Colonic mucosa (tissue), 4 donors: ENCODE data around the gene SLC35F5. TPM values are rescaled to one million over a fixed set of nuclear protein-coding genes. Genes with fewer than 3 reads are reported as not detected.
A peak's percentile ranks its signal among the peaks of the same experiment; 100 is the strongest.
"Not testable (repeated sequence)": the region's sequence is repeated elsewhere in the genome, so short reads cannot be mapped to it uniquely, and the experiment has no call there.

Experiments
- DNase-seq: peaks from one replicate; pipeline ENCODE4 v3.0.0-alpha.2; 2020
- H3K27ac ChIP-seq: fragments of 200-600 bp; one replicate; pipeline ENCODE4 v1.8.0; 2021
- H3K27me3 ChIP-seq: fragments of 200-600 bp; one replicate; pipeline ENCODE4 v1.8.0; 2021
- H3K36me3 ChIP-seq: fragments of 200-600 bp; one replicate; pipeline ENCODE4 v1.8.0; 2021
- H3K4me1 ChIP-seq: fragments of 200-600 bp; one replicate; pipeline ENCODE4 v1.8.0; 2021; ENCODE audit warnings: mild to moderate bottlenecking
- H3K4me3 ChIP-seq: fragments of 200-600 bp; one replicate; pipeline ENCODE4 v1.8.0; 2021
- H3K9ac ChIP-seq, 2 donors: one replicate each; pipeline ENCODE4 v1.7.0; 2013; ENCODE audit warnings: control low read depth in 2 of 2, low read depth in 2 of 2, low read length in 2 of 2
- H3K9me3 ChIP-seq: fragments of 200-600 bp; one replicate; pipeline ENCODE4 v1.8.0; 2021
- CTCF ChIP-seq: fragments of 200-600 bp; IDR thresholded peaks from one replicate; pipeline ENCODE4 v1.8.0; 2022; ENCODE audit warnings: antibody characterized with exemption, mild to moderate bottlenecking
- intact Hi-C: fragments of 100-400 bp; cut with DNase I; formaldehyde crosslinking; loops from one replicate; pipeline ENCODE4 v1.14.1; 2022
- total RNA-seq, 2 donors: library from RNA; stranded (reverse); fragmentation: NEBNext Ultra II Directional in 1 of 2; extraction: Animal tissue kit (Norgen Biotek cat#: 25700) in 1 of 2; gene quantifications; one replicate each; pipeline ENCODE4 v1.2.1, GENCODE V29; 2021
- donor health status: healthy.
- donor health status: DM: no; HTN: no; CAD: no.
- donor health status: DM: no; HTN: no; CAD: no.

The SLC35F5 gene
- total RNA-seq, 2 donors from 2014 or later, result 85.1 to 121 TPM

DNA sequence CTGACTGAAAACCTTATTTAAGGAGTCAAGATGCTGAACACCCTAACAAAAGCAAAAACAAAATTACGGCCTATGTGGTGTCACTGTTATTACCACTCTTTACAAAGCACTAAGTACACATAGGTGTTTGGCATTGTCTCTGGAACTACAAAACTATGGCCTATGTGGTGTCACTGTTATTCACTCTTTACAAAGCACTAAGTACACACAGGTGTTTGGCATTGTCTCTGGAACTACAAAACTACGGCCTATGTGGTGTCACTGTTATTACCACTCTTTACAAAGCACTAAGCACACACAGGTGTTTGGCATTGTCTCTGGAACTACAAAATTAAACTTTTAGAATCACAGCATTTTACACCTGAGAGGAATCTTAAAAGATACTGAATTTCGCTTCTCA is 47.4 kb downstream of the SLC35F5 start:
- no peak for DNase-seq
- no peak for TF ChIP-seq CTCF
- Histone ChIP-seq H3K4me3 (no peak overlapping the region), H3K4me1 (no peaks in the 10 kb centered on the region), H3K27me3 (no peaks in the 10 kb centered on the region), H3K36me3 (no peaks in the 10 kb centered on the region), H3K9me3 (no peaks in the 10 kb centered on the region), H3K9ac (no peak overlapping the region), H3K27ac (peak overlapping the region; percentile 4)
- intact Hi-C loops, result no loop called here

DNA sequence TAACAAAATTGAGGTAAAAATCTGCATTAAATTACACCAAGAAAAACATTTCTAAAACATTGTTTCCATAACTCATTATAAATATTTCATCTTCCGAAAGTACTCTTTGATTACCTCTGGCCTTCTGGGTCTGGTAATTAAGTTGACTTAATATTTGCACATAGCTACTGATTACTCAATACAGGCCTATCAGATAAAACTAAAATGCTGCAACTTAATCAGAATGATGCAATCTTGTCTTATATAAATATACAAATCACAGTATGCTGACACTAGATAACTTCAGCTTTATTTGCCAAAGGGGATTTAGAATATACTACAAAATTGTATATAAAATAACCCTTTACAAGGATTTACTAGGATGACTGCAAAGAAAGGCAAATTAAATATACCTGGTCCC is 49.3 kb downstream of the SLC35F5 start:
- TF ChIP-seq CTCF, result no peak
- Histone ChIP-seq H3K27me3 (no peaks in the 10 kb centered on the region), H3K4me3 (no peak overlapping the region), H3K36me3 (no peaks in the 10 kb centered on the region), H3K27ac (no peak overlapping the region), H3K9ac (no peak overlapping the region), H3K4me1 (no peaks in the 10 kb centered on the region), H3K9me3 (no peaks in the 10 kb centered on the region)
- no peak for DNase-seq
- intact Hi-C loops, result no loop called here

DNA sequence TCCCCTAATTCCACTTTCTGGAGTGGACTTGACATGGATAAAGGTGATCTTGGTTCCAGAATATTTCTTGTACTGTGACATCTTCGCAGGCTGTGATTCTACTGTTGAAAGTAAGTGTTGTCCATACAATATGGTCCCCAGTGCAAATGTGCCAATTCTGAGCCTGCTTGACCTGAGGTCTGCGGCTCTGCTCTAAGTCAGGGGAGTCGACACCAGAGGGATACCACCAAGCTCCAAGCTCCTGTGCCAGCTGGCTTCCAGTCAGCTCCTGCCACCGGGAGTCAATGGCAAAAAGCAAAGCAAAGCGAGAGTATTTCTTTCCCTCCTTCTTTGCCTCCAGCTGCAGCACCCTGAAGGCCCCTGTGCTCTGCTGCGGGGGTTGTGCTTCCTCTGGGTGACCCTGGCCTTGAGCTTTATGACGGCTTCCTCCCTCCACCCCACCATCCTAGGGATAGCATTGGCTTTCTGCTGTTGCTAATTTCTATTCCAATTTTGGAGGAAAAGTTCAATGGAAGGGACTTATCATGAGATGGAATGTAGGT is 50.4 kb downstream of the SLC35F5 start:
- TF ChIP-seq CTCF, result no peak
- Histone ChIP-seq H3K4me3 (no peak overlapping the region), H3K9me3 (no peaks in the 10 kb centered on the region), H3K36me3 (no peaks in the 10 kb centered on the region), H3K27me3 (no peaks in the 10 kb centered on the region), H3K4me1 (no peaks in the 10 kb centered on the region), H3K27ac (no peak overlapping the region), H3K9ac (no peak overlapping the region)
- DNase-seq, result no peak
- intact Hi-C loops, result no loop called here

- H3K9me3 ChIP-seq, intact Hi-C loops, H3K36me3 ChIP-seq, H3K27me3 ChIP-seq, H3K9ac ChIP-seq, DNase-seq, H3K4me1 ChIP-seq: not testable (repeated sequence)
- H3K27ac ChIP-seq, result peak overlapping the region; percentile 67
- peak overlapping the region; percentile 23 for H3K4me3 ChIP-seq
Observed at GRCh38 chr2:113704300-113704993, 52.0 kb downstream of the SLC35F5 start.

- Histone ChIP-seq H3K4me1 (no peaks in the 10 kb centered on the region), H3K4me3 (peak overlapping the region; percentile 23), H3K9me3 (no peaks in the 10 kb centered on the region), H3K27me3 (no peaks in the 10 kb centered on the region), H3K36me3 (no peaks in the 10 kb centered on the region), H3K27ac (peak overlapping the region; percentile 67), H3K9ac (peak overlapping the region in 1 of 2 donors; percentile 82)
- intact Hi-C loops, result no loop called here
- peak; percentile 63 for DNase-seq
- no peak for TF ChIP-seq CTCF
Observed at GRCh38 chr2:113703386-113704299, 52.8 kb downstream of the SLC35F5 start.
